GM08714 (cell line): ENCODE results near the gene MYOZ2.

ENCODE experiments used
- H3K4me3 ChIP-seq: fragments of 200-500 bp; sonication (Bioruptor generic); 2 replicates; pipeline ENCODE4 v1.5.1; 2014; ENCODE audit warnings: mild to moderate bottlenecking, low read length, inconsistent platforms
- ZNF274 ChIP-seq: IDR thresholded peaks from 2 replicates; pipeline ENCODE4 v1.6.1; 2012; ENCODE audit warnings: mild to moderate bottlenecking, low read depth, low read length

MYOZ2 gene

GRCh38 chr4:119231491-119231890 lies 95.9 kb downstream of the MYOZ2 start:
- H3K4me3 ChIP-seq = no peak overlapping the region
- no peak for TF ChIP-seq ZNF274

- no peak overlapping the region for H3K4me3 ChIP-seq
- no peak for TF ChIP-seq ZNF274
Measured at GRCh38 chr4:119232286-119232685, 96.7 kb downstream of the MYOZ2 start.

GRCh38 chr4:119233191-119233590 lies 97.6 kb downstream of the MYOZ2 start:
- H3K4me3 ChIP-seq = no peak overlapping the region
- no peak for TF ChIP-seq ZNF274

GRCh38 chr4:119233750-119234149 lies 98.1 kb downstream of the MYOZ2 start:
- TF ChIP-seq ZNF274 = no peak
- H3K4me3 ChIP-seq = no peak overlapping the region

- TF ChIP-seq ZNF274 = no peak
- no peak overlapping the region for H3K4me3 ChIP-seq
Measured at GRCh38 chr4:119237201-119237600, 101.6 kb downstream of the MYOZ2 start.
